Activated effector memory CD4-positive, alpha-beta T cell treated with Interleukin-2 at 50 U/mL for 16 hours (primary cell): ENCODE measurements around the gene HYLS1.
"Not testable (repeated sequence)": the region's sequence is repeated elsewhere in the genome, so short reads cannot be mapped to it uniquely, and the experiment has no call there.

ENCODE experiments used
- DNase-seq: peaks from one replicate; pipeline ENCODE4 v3.0.0-alpha.2; 2020

Gene HYLS1

GRCh38 chr11:125887373-125888324 is at the start of gene HYLS1:
Gene HYLS1 (plus strand): TSS chr11:125887668. CDS start chr11:125899369, 11,701 bp downstream.
- DNase-seq, result peak; percentile 96

GRCh38 chr11:125842321-125842948 is 45.0 kb upstream of the HYLS1 start:
- no peak for DNase-seq

- no peak for DNase-seq
These were observed 41.3 kb upstream of the HYLS1 start for GRCh38 chr11:125846188-125846587.

GRCh38 chr11:125857670-125858069 is 29.8 kb upstream of the HYLS1 start:
- not testable (repeated sequence) for DNase-seq

- DNase-seq, result not testable (repeated sequence)
These were observed 24.7 kb upstream of the HYLS1 start for GRCh38 chr11:125862786-125863185.

- not testable (repeated sequence) for DNase-seq
These were observed 22.1 kb upstream of the HYLS1 start for GRCh38 chr11:125865354-125865753.

GRCh38 chr11:125869521-125869920 is 17.9 kb upstream of the HYLS1 start:
- no peak for DNase-seq

GRCh38 chr11:125871391-125872137 is 15.9 kb upstream of the HYLS1 start:
- DNase-seq, result no peak

- no peak for DNase-seq
These were observed 15.4 kb upstream of the HYLS1 start for GRCh38 chr11:125872138-125872491.

- no peak for DNase-seq
These were observed 13.4 kb upstream of the HYLS1 start for GRCh38 chr11:125873881-125874555.

- no peak for DNase-seq
These were observed 12.8 kb upstream of the HYLS1 start for GRCh38 chr11:125874556-125875124.

GRCh38 chr11:125881291-125881690 is 6.2 kb upstream of the HYLS1 start:
- no peak for DNase-seq

GRCh38 chr11:125883375-125883774 is 4.1 kb upstream of the HYLS1 start:
- no peak for DNase-seq

- DNase-seq, result no peak
These were observed 483 bp upstream of the HYLS1 start for GRCh38 chr11:125886997-125887372.

GRCh38 chr11:125890447-125891100 is 3.1 kb downstream of the HYLS1 start:
- no peak for DNase-seq

- no peak for DNase-seq
These were observed 4.6 kb downstream of the HYLS1 start for GRCh38 chr11:125892071-125892470.

- DNase-seq, result no peak
These were observed 5.5 kb downstream of the HYLS1 start for GRCh38 chr11:125892994-125893393.

- no peak for DNase-seq
These were observed 14.4 kb downstream of the HYLS1 start for GRCh38 chr11:125901872-125902271.

GRCh38 chr11:125902277-125902926 is 14.9 kb downstream of the HYLS1 start:
- DNase-seq, result no peak

GRCh38 chr11:125902927-125903710 is 15.7 kb downstream of the HYLS1 start, which contains the start of gene PUS3:
Gene PUS3 (minus strand): TSS chr11:125903206. CDS start chr11:125896284, 6,922 bp downstream.
- DNase-seq, result peak; percentile 78
